Raji (cell line): ENCODE data around the gene BAZ2B.

Experiments
- POLR2A ChIP-seq: IDR thresholded peaks from 2 replicates; pipeline ENCODE4 v1.6.1; 2011; ENCODE audit warnings: low read depth, low read length, control low read depth; ENCODE audit not compliant: insufficient read depth

BAZ2B gene

GRCh38 chr2:159538801-159539200, 77.5 kb downstream of the BAZ2B start:
- TF ChIP-seq POLR2A: no peak

DNA sequence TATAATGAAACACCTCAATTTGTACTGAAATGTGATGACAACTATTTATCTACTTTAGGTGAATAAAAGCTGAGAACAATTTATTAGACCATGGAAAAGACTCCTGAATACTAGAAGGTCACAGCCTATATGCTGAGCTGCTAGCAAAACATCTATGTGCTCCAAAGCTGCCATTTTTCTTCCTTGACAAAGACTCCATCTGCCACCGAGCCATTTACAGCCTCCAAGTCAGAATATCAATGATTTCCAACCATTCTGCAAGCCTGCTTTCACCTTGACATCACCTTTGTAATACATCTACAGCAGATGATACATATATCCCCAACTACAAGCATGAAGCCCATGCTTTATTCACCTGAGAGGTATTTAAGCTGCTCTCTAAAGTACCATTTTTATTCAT, 84.9 kb downstream of the BAZ2B start:
- no peak for TF ChIP-seq POLR2A

- no peak for TF ChIP-seq POLR2A
Observed at GRCh38 chr2:159526433-159526832, 89.9 kb downstream of the BAZ2B start.

GRCh38 chr2:159525012-159525411, 91.3 kb downstream of the BAZ2B start:
- no peak for TF ChIP-seq POLR2A

- TF ChIP-seq POLR2A: no peak
Observed at GRCh38 chr2:159521272-159521671, 95.1 kb downstream of the BAZ2B start.

DNA sequence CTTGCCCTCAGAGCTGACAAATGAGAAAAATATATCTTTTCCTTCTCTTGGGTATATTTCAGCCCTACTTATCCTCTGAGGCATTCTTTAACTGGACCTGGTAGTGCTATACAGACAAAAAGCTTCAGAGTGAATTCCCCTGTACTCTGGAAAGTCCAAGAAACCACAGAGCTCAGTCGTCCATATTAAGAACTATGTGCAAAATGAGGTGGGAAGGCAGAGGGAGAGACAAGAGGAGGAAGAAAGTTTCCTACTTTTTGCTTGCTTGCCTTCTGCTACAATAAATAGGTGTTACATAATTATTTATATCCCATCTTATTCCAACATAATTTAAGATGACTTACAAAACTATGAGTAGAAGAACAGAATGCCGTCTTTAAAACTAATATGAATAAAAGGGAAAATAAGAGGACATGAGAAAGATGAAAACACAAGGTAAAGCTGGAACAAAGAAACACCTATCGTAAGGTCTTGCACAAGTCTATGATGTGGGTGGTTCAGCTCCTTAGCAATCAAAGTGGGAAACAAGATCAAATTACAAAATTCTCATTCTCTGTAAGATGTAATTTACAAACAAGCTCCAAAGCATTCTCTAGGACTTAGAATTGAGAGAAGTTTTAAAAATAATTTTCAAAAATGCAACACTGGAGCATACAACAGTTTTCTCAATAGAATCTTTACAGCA, 97.9 kb downstream of the BAZ2B start:
- TF ChIP-seq POLR2A: no peak

GRCh38 chr2:159516241-159516758, 100.0 kb downstream of the BAZ2B start:
- TF ChIP-seq POLR2A: peak; percentile 59

DNA sequence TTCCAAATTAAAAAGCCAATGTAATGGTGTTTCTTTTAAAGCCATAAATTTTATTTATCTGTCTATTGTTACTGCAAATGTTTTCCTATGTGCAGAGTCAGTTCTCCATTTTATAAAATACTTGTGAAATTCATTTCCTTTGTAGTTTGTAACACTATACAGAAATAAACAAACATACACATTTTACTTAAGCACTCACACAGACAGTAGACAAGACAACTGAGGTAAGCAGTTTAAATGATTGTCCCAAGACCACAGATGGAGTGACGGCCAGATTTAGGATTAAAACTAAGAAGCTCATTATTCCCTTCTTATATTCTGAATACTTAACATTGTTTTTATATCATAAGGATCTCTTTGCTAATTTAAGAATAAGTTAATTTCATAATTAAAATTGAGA, 100.9 kb downstream of the BAZ2B start:
- TF ChIP-seq POLR2A: no peak

- no peak for TF ChIP-seq POLR2A
Observed at GRCh38 chr2:159513745-159514144, 102.6 kb downstream of the BAZ2B start.

DNA sequence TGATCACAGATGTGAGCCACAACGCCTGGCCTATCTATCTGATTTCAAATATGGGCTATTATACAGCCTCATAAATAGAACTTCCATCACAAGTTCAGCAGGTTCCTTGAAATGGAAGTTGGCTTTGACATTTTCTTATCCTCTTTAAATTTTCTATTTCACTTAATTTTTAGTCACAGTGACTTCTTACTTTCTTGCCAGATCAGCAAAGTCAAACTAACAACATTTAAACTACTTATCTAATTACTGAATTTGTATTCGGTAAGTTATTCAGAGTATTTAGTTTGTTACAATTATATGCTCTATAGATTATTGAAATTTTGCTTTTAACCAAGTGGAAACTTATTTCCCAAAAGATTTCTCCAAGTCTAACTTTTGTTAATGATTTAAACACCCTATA, 108.2 kb downstream of the BAZ2B start:
- TF ChIP-seq POLR2A: no peak

DNA sequence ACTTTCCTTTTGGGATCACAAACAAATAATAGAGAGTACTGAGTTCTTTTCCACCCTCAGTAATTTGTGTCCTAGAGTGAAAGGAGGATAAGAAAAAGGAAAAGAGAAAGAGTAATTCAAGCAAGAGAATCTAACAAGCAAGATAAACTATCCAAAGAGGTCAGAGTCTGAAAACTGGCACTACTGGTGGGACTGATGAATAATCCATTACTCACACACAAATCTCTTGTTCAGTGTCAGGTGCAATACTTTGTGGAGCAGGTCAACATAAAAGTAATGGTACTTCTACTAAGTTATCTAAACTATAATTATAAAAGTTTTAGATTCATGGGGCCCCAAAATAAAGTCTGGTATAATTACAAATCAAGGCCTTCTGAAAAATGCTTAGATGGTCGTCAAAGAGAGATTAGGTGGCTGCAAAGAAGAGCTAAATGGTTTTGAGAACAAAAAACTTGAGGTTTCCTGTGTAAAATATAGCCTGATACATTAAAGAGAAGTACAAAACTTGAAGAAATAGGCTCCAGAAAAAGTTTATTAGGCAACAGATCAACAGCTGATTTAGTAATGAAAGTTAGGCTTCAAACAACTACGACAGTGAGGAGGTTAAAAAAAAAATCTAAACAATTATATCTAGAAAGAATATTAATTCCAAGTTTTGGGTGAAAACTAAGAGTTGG, 109.4 kb downstream of the BAZ2B start:
- no peak for TF ChIP-seq POLR2A

DNA sequence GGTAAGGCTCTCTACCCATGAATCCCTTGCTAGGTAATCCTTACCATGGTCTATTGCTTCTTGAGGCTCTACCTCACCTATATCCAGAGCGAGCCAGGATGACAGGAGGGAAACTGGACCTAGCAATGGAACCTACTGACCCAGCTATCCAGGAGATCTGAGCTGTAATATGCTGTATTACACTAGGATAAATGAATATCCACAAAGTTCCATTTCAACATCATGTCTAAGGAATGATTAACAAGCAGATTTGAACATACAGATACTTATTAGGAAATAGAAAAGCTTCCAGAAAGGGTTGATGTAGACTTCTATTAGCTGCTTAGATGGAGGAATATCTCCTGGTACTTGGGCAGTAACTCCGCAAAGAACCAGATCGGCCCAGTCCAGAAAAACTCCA, 110.1 kb downstream of the BAZ2B start:
- TF ChIP-seq POLR2A: no peak

DNA sequence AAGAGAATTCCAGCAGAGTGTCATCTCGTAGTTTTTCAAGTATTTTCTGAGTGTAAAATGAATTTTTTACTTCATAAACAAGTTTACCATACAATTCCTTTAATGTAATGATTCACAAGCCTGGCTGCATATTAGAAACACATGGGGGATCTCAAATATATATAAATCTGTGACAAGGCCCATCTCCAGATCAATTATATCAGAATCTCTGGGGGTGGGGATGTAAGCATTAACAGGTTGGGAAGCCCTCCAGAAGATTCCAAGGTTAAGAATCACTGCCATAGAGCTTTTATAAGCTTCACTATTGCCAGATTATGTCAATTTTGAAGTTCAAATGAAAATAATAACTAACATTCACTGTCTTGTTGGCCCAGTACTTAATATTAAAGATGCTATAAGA, 111.2 kb downstream of the BAZ2B start:
- no peak for TF ChIP-seq POLR2A

GRCh38 chr2:159501743-159502142, 114.6 kb downstream of the BAZ2B start:
- TF ChIP-seq POLR2A: no peak

GRCh38 chr2:159497847-159498246, 118.5 kb downstream of the BAZ2B start:
- no peak for TF ChIP-seq POLR2A

- no peak for TF ChIP-seq POLR2A
Observed at GRCh38 chr2:159497256-159497655, 119.1 kb downstream of the BAZ2B start.
